Measurements from ENCODE around the gene ITPK1.

Gene ITPK1

DNA sequence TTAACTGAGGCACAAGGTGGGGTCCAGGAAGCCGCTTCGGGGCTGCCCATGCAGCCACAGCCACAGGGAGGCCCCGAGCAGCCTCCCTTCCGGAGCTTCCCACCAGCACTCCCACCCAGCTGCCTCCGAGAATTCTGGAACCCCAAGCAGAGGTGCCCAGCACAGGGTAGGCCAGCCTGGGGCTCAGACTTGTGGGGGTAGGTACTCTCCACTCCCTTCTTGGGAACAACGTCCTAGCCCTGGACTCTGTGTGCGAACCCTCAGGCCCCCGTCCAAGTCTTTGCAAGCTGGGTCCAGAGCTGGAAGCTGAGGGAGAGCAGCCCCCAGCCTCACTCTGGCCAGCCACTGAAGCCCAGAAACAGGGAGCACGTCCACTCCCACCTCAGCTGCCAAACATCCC lies 16.1 kb downstream of the ITPK1 start:
- DNase-seq (ENCODE audit: insufficient read length, low spot score), result no peak
- no peak for FAIRE-seq
- TF ChIP-seq POLR2A (IDR thresholded peaks at IDR 0.05; ENCODE audit: low read depth, low read length) (no peak), POLR2AphosphoS5 (IDR thresholded peaks at IDR 0.05; ENCODE audit: low read depth, low read length) (no peak), TAF1 (IDR thresholded peaks at IDR 0.05; ENCODE audit: low read depth, low read length) (no peak), SPI1 (IDR thresholded peaks at IDR 0.05; ENCODE audit: low read depth, low read length) (no peak), POU2F2 (IDR thresholded peaks at IDR 0.05; ENCODE audit: low read depth, low read length) (no peak), PAX5 (IDR thresholded peaks at IDR 0.05; ENCODE audit: insufficient read depth, low read length, severe bottlenecking) (no peak)

DNA sequence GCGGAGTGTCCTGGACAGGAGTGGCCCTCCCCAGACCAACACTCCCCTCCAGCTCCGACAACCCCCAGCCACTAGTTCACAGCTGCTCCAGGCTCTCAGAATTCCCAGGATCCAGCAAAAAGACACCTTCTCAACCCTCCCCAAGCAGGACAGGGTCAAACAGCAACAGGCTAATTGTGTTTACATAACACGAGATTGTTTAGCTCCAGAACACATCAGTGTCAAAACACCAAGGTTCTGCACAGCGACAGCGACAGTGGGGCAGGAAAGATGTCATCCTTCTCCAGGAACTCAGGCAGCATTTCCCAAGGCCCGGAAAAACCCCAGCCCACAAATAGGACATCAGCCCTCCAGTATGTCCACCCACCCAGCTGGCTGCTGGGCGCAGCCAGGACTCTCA lies 16.5 kb downstream of the ITPK1 start:
- no peak for FAIRE-seq
- TF ChIP-seq SPI1 (IDR thresholded peaks at IDR 0.05; ENCODE audit: low read depth, low read length), result no peak
- no peak for TF ChIP-seq POLR2AphosphoS5 (IDR thresholded peaks at IDR 0.05; ENCODE audit: low read depth, low read length)
- TF ChIP-seq POLR2A (IDR thresholded peaks at IDR 0.05; ENCODE audit: low read depth, low read length), result no peak
- no peak for TF ChIP-seq TAF1 (IDR thresholded peaks at IDR 0.05; ENCODE audit: low read depth, low read length)
- TF ChIP-seq PAX5 (IDR thresholded peaks at IDR 0.05; ENCODE audit: insufficient read depth, low read length, severe bottlenecking), result no peak
- no peak for TF ChIP-seq POU2F2 (IDR thresholded peaks at IDR 0.05; ENCODE audit: low read depth, low read length)
- no peak for DNase-seq (ENCODE audit: insufficient read length, low spot score)

DNA sequence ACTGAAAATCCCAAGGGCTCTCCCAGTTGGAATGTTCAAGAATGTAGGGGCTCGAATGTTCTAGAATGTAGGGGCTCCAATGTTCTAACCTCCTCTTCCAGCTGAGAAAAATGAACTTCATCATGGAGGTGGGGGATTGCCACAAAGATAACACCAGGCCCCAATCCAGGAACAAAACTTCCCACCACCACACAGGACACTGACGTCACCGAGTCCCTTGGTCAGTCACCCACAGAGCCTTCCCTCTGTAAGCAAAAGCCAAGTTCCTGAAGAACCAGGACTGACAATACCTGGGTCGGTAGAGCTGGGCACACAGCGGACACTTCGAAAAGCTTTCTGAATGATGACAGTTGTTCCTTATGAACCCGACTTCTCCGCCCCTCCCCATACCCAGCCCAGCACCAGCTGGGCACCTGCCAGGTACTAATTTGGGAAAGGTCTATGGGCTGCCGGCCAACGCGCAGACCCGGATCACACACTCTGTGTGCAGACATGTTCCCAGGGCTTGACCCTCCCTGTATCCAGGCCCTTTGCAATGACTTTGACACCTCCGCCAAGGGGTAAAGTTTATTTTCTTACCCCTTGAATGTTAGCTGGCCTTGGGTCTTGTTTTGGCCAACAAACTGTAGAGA lies 18.9 kb downstream of the ITPK1 start:
- no peak for TF ChIP-seq SPI1 (IDR thresholded peaks at IDR 0.05; ENCODE audit: low read depth, low read length)
- FAIRE-seq (no peak), DNase-seq (ENCODE audit: insufficient read length, low spot score) (no peak)

DNA sequence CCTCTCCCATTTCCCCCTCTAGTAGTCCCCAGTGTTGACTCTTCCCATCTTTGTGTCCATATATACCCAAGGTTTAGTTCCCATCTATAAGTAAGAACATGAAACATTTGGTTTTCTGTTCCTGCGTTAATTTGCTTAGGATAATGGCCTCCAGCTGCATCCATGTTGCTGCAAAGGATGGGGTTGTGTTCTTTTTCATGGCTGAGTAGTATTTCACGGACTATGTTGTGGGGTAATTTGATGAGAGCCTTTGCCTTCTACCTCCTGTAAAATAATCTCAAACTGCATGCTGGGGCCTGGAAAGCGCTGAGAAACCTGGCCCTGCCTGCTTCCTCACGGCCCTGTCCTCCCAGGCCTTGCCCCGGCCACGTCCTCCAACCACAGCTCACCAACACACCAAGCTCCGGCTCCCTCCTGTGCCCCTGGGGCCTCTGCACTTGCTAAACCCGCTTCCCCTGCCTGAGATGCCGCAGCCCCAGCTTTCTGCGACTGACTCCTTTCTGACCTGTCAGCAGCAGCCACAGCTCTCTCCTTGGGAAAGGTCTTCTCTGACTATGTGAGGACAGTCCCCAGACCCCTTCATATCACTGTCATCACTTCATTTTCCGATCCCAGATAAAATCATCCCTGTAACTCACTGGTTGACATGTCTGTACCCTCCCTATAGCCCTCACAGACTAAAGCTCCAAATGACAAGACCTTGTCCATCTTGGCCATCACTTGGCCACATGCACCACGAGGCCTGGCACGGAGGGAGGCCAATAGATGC lies 19.8 kb downstream of the ITPK1 start:
- no peak for DNase-seq (ENCODE audit: insufficient read length, low spot score)
- TF ChIP-seq POU2F2 (IDR thresholded peaks at IDR 0.05; ENCODE audit: low read depth, low read length) (no peak), POLR2AphosphoS5 (IDR thresholded peaks at IDR 0.05; ENCODE audit: low read depth, low read length) (no peak)
- FAIRE-seq, result no peak

- DNase-seq (ENCODE audit: insufficient read length, low spot score) (no peak), FAIRE-seq (no peak)
- no peak for TF ChIP-seq POLR2AphosphoS5 (IDR thresholded peaks at IDR 0.05; ENCODE audit: low read depth, low read length)
- no peak for TF ChIP-seq SPI1 (IDR thresholded peaks at IDR 0.05; ENCODE audit: low read depth, low read length)
- TF ChIP-seq PAX5 (IDR thresholded peaks at IDR 0.05; ENCODE audit: insufficient read depth, low read length, severe bottlenecking), result no peak
- TF ChIP-seq POU2F2 (IDR thresholded peaks at IDR 0.05; ENCODE audit: low read depth, low read length), result no peak
- TF ChIP-seq TAF1 (IDR thresholded peaks at IDR 0.05; ENCODE audit: low read depth, low read length), result no peak
- no peak for TF ChIP-seq POLR2A (IDR thresholded peaks at IDR 0.05; ENCODE audit: low read depth, low read length)
Observed at GRCh38 chr14:93094121-93094918, 21.4 kb downstream of the ITPK1 start.

DNA sequence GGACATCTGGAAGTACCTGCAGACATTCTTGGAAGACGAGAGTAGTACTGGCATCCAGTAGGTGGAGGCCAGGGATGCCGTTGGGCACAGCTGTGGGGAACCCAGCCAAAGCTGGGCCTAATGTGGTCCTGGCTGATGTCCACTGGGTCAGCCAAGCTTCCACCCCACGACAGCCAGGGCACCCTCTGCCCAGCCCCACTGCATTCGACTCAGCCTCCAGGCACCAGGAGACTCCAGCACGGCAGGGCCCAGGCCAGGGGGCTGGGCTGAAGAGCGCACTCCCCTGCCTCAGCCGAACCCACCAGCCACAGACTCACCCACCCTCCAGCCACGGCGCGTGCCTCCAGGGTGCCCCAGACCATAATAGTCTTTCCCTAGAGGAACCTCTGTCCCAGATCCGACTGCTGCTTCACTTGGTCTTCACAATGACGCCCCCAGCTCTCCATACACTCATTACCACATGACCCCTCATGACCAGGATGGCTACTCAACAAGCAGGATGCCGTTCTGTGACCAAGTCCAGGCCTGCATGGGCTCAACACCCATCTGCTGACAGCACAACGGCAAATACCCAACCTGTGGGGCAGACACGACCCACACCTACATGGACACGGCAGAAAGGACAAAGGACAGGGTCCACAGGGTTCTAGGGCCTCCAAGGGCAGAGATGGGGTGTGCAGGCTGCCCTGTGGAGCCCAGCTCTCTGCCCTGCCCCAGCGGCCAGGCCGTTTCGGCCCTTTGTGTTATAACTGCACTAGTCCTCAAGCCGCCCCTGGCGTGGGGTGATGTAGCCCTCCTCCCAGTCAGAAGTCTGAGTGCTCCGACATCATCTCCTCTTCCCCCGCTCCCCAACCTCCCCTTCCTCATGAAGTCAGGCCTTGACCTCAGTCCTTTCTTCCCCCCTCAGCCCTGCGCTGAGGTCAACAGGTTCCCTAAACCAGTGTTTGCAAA lies 22.8 kb downstream of the ITPK1 start:
- FAIRE-seq, result no peak
- DNase-seq (ENCODE audit: insufficient read length, low spot score), result no peak
- TF ChIP-seq POLR2A (IDR thresholded peaks at IDR 0.05; ENCODE audit: low read depth, low read length) (no peak), POU2F2 (IDR thresholded peaks at IDR 0.05; ENCODE audit: low read depth, low read length) (no peak), SPI1 (IDR thresholded peaks at IDR 0.05; ENCODE audit: low read depth, low read length) (no peak), TAF1 (IDR thresholded peaks at IDR 0.05; ENCODE audit: low read depth, low read length) (no peak), POLR2AphosphoS5 (IDR thresholded peaks at IDR 0.05; ENCODE audit: low read depth, low read length) (no peak), PAX5 (IDR thresholded peaks at IDR 0.05; ENCODE audit: insufficient read depth, low read length, severe bottlenecking) (no peak)

GRCh38 chr14:93091666-93092065 lies 24.1 kb downstream of the ITPK1 start:
- DNase-seq (ENCODE audit: insufficient read length, low spot score), result no peak
- TF ChIP-seq SPI1 (IDR thresholded peaks at IDR 0.05; ENCODE audit: low read depth, low read length) (no peak), POLR2A (IDR thresholded peaks at IDR 0.05; ENCODE audit: low read depth, low read length) (no peak), POU2F2 (IDR thresholded peaks at IDR 0.05; ENCODE audit: low read depth, low read length) (no peak), TAF1 (IDR thresholded peaks at IDR 0.05; ENCODE audit: low read depth, low read length) (no peak), PAX5 (IDR thresholded peaks at IDR 0.05; ENCODE audit: insufficient read depth, low read length, severe bottlenecking) (no peak), POLR2AphosphoS5 (IDR thresholded peaks at IDR 0.05; ENCODE audit: low read depth, low read length) (no peak)
- no peak for FAIRE-seq

- TF ChIP-seq TAF1 (IDR thresholded peaks at IDR 0.05; ENCODE audit: low read depth, low read length), result no peak
- TF ChIP-seq POLR2A (IDR thresholded peaks at IDR 0.05; ENCODE audit: low read depth, low read length), result no peak
- no peak for TF ChIP-seq PAX5 (IDR thresholded peaks at IDR 0.05; ENCODE audit: insufficient read depth, low read length, severe bottlenecking)
- no peak for TF ChIP-seq POU2F2 (IDR thresholded peaks at IDR 0.05; ENCODE audit: low read depth, low read length)
- TF ChIP-seq POLR2AphosphoS5 (IDR thresholded peaks at IDR 0.05; ENCODE audit: low read depth, low read length), result no peak
- no peak for TF ChIP-seq SPI1 (IDR thresholded peaks at IDR 0.05; ENCODE audit: low read depth, low read length)
- FAIRE-seq (no peak), DNase-seq (ENCODE audit: insufficient read length, low spot score) (no peak)
Observed at GRCh38 chr14:93090826-93091555, 24.7 kb downstream of the ITPK1 start.
